A549 (cell line): Measurements from ENCODE around the gene WASF2. TPM values are rescaled to one million over a fixed set of nuclear protein-coding genes. Genes with fewer than 3 reads are reported as not detected.

Experiments
- ATAC-seq, 2 experiments: fragments of 200-7000 bp in 1 of 2; fragments of >200 bp in 1 of 2; cut with Nextera tagmentation in 1 of 2; cut with Tn5 transposase in 1 of 2; 3 replicates each; pipeline versions ENCODE4 v1.8.0 to v1.9.1; 2018 to 2020; ENCODE audit warnings: mild to moderate bottlenecking in 1 of 2, moderate library complexity in 1 of 2
- CTCF ChIA-PET: fragments of 300-600 bp; sonication (Branson Sonifier 250); formaldehyde crosslinking; extraction: SDS; loops from one replicate; lab custom pipeline; 2021; ENCODE audit warnings: antibody characterized with exemption, inconsistent platforms; lab: Yijun Ruan, JAX
- POLR2A ChIA-PET: fragments of 350-600 bp; formaldehyde crosslinking; extraction: SDS; loops from one replicate; lab custom pipeline; 2021; ENCODE audit warnings: antibody characterized with exemption, inconsistent platforms; lab: Yijun Ruan, JAX
- DNase-seq, 2 experiments: peaks; one replicate each; pipeline versions ENCODE4 v3.0.0 to v3.0.0-alpha.2; 2011 to 2016; ENCODE audit warnings: low read depth in 1 of 2, low spot score in 1 of 2
- FAIRE-seq: peaks from 2 replicates; lab custom pipeline; 2011; peaks lifted over from hg19 to GRCh38; lab: Jason Lieb, UNC
- H3K27ac ChIP-seq, 2 experiments: fragments of >200 bp; sonication (Bioruptor Twin); formaldehyde crosslinking; 3 replicates each; pipeline ENCODE4 v1.5.1; 2016 to 2017
- H3K4me1 ChIP-seq: fragments of >200 bp; sonication (Bioruptor Twin); formaldehyde crosslinking; 3 replicates; pipeline ENCODE4 v1.6.1; 2016
- H3K4me2 ChIP-seq: fragments of >200 bp; sonication (Bioruptor Twin); formaldehyde crosslinking; 3 replicates; pipeline ENCODE4 v1.6.1; 2016
- H3K4me3 ChIP-seq: fragments of >200 bp; sonication (Bioruptor Twin); formaldehyde crosslinking; 3 replicates; pipeline ENCODE4 v1.5.1; 2016
- H3K9me3 ChIP-seq: fragments of >200 bp; sonication (Bioruptor Twin); formaldehyde crosslinking; 3 replicates; pipeline ENCODE4 v1.6.1; 2016
- CBX2 ChIP-seq: fragments of 200-600 bp; sonication (generic); IDR thresholded peaks from 2 replicates; pipeline ENCODE4 v1.6.1; 2016; ENCODE audit warnings: low read depth, mild to moderate bottlenecking, borderline replicate concordance
- CEBPB ChIP-seq, 2 experiments: fragments of >200 bp in 1 of 2; sonication (Bioruptor Twin) in 1 of 2; formaldehyde crosslinking in 1 of 2; IDR thresholded peaks; 2 replicates each; pipeline ENCODE4 v1.6.1; 2012 to 2016
- CHD2 ChIP-seq: fragments of 150-350 bp; IDR thresholded peaks from 2 replicates; pipeline ENCODE4 v1.6.1; 2014; ENCODE audit warnings: low read length; ENCODE audit not compliant: partially characterized antibody
- CHD4 ChIP-seq: fragments of 200-600 bp; sonication (generic); IDR thresholded peaks from 2 replicates; pipeline ENCODE4 v1.6.1; 2016; ENCODE audit warnings: antibody characterized with exemption, mild to moderate bottlenecking, borderline replicate concordance
- FOXS1 ChIP-seq: fragments of 250-450 bp; sonication (Bioruptor Pico); IDR thresholded peaks from 2 replicates; pipeline ENCODE4 v1.5.0; 2020; ENCODE audit warnings: mild to moderate bottlenecking, moderate library complexity
- HOXA7 ChIP-seq: fragments of 250-450 bp; sonication (Bioruptor Pico); IDR thresholded peaks from 2 replicates; pipeline ENCODE4 v1.5.0; 2020; ENCODE audit warnings: mild to moderate bottlenecking, moderate library complexity
- HOXB13 ChIP-seq: fragments of 250-450 bp; sonication (Bioruptor Pico); IDR thresholded peaks from 2 replicates; pipeline ENCODE4 v1.5.0; 2020; ENCODE audit warnings: low read depth, mild to moderate bottlenecking, moderate library complexity
- JUNB ChIP-seq: fragments of >200 bp; sonication (Bioruptor Twin); formaldehyde crosslinking; IDR thresholded peaks from 2 replicates; pipeline ENCODE4 v1.6.1; 2016
- KDM5A ChIP-seq: fragments of 200-600 bp; sonication (generic); IDR thresholded peaks from 2 replicates; pipeline ENCODE4 v1.6.1; 2016; ENCODE audit warnings: antibody characterized with exemption, mild to moderate bottlenecking
- MAFK ChIP-seq: fragments of 450-650 bp; IDR thresholded peaks from 2 replicates; pipeline ENCODE4 v1.6.1; 2014; ENCODE audit not compliant: partially characterized antibody
- MYC ChIP-seq: IDR thresholded peaks from 2 replicates; pipeline ENCODE4 v1.6.1; 2012; ENCODE audit warnings: mild to moderate bottlenecking, inconsistent platforms, low read length, improper control_type of control experiment, borderline replicate concordance
- NFE2L2 ChIP-seq: fragments of 150-350 bp; conservative IDR thresholded peaks from 2 replicates; pipeline ENCODE4 v1.6.1; 2014; ENCODE audit warnings: low read length
- NR3C1 ChIP-seq: fragments of >200 bp; sonication (Bioruptor Twin); formaldehyde crosslinking; IDR thresholded peaks from 3 replicates; pipeline ENCODE4 v1.6.1; 2017
- RARB ChIP-seq: fragments of 250-450 bp; sonication (Bioruptor Pico); IDR thresholded peaks from 2 replicates; pipeline ENCODE4 v1.8.0; 2021; ENCODE audit warnings: mild to moderate bottlenecking, moderate library complexity
- RCOR1 ChIP-seq: fragments of 150-350 bp; IDR thresholded peaks from 2 replicates; pipeline ENCODE4 v1.6.1; 2014; ENCODE audit warnings: antibody characterized with exemption, low read length, low read depth
- RFX5 ChIP-seq: fragments of 450-650 bp; IDR thresholded peaks from 2 replicates; pipeline ENCODE4 v1.7.1; 2014; ENCODE audit warnings: antibody characterized with exemption, mild to moderate bottlenecking, moderate library complexity
- RNF2 ChIP-seq: fragments of 200-600 bp; sonication (generic); IDR thresholded peaks from 2 replicates; pipeline ENCODE4 v1.6.1; 2016; ENCODE audit warnings: low read depth, mild to moderate bottlenecking, antibody characterized with exemption, moderate library complexity, borderline replicate concordance
- SMC3 ChIP-seq: fragments of >200 bp; sonication (Bioruptor Twin); formaldehyde crosslinking; IDR thresholded peaks from 3 replicates; pipeline ENCODE4 v1.6.1; 2018; ENCODE audit warnings: inconsistent platforms
- SREBF2 ChIP-seq: fragments of 450-650 bp; IDR thresholded peaks from 2 replicates; pipeline ENCODE4 v1.6.1; 2014; ENCODE audit warnings: mild to moderate bottlenecking, moderate library complexity
- TP53 ChIP-seq: fragments of 250-450 bp; sonication (Bioruptor Pico); IDR thresholded peaks from 2 replicates; pipeline ENCODE4 v1.5.0; 2021; ENCODE audit warnings: mild to moderate bottlenecking, moderate library complexity
- WGBS: methylation state at CpG from one replicate; pipeline ENCODE4 v1.1.6; 2017; ENCODE audit errors: missing lambda C conversion rate; 5-methylcytosine and 5-hydroxymethylcytosine counted together
- polyA plus RNA-seq, 4 experiments: library from polyadenylated mRNA; depleted of rRNA in 3 of 4; stranded (reverse); fragments of >200 nt; fragmentation: RNase III in 1 of 4; extraction: RNeasy Plus Mini Kit Qiagen cat#74134 plus additional on column Dnase treatment in 1 of 4; gene quantifications; 2 replicates in 3 of 4; 3 replicates in 1 of 4; pipeline ENCODE4 v1.2.3, GENCODE V29; 2011 to 2017
- TF ChIP-seq, protein P1 (sequence below): IDR thresholded peaks from 2 replicates; pipeline ENCODE4 v1.6.1; 2012
- TF ChIP-seq, protein P2 (sequence below): IDR thresholded peaks from 2 replicates; pipeline ENCODE4 v1.6.1; 2012
- TF ChIP-seq, protein P3 (sequence below): fragments of 250-450 bp; sonication (Bioruptor Pico); IDR thresholded peaks from 2 replicates; pipeline ENCODE4 v1.5.0; 2020; ENCODE audit warnings: low read depth, mild to moderate bottlenecking, moderate library complexity
- TF ChIP-seq, protein P4 (sequence below): fragments of >200 bp; sonication (Bioruptor Twin); formaldehyde crosslinking; IDR thresholded peaks from 2 replicates; pipeline ENCODE4 v1.6.1; 2016
- TF ChIP-seq, protein P5 (sequence below): fragments of 150-350 bp; IDR thresholded peaks from 2 replicates; pipeline ENCODE4 v1.6.1; 2014; ENCODE audit warnings: low read depth, mild to moderate bottlenecking, low read length
- TF ChIP-seq, protein P6 (sequence below): IDR thresholded peaks from 2 replicates; pipeline ENCODE4 v1.6.1; 2012; ENCODE audit warnings: low read depth, borderline replicate concordance
- TF ChIP-seq, protein P7 (sequence below): fragments of 200-600 bp; sonication (generic); IDR thresholded peaks from 2 replicates; pipeline ENCODE4 v1.6.1; 2016; ENCODE audit warnings: antibody characterized with exemption, mild to moderate bottlenecking, moderate library complexity

Gene WASF2
- polyA plus RNA-seq, 2 of the 4 experiments (the other 2 are of a cell fraction) = 22.7 to 44.9 TPM

DNA sequence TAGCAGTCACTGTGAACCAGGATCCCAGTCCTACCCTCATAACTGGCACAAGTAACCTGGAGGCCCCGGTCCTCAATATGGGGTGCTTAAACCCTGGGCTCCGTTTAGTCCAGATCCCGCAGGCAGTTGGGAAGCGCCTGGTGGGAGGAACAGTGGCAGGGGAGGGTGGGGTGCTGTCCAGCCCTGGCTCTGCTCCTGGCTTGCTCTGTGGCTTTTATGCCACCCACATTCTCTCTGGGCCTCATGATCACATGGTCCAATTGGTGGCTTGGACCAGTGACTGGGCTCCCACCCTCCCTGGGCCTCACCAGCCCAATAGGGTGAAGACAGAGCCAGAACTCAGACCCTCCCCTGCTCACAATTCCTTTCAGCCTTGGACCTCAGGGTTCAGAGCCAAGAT is 109.7 kb downstream of the WASF2 start:
- ChIA-PET CTCF (interaction anchor here (1.9 to 2.1 kb wide), 2 partner anchors 15 to 226 kb away, joined by 5 to 7 read pairs; no protein-coding TSS in a partner anchor), POLR2A (no interaction called here)
- H3K27ac ChIP-seq = no peak overlapping the region
- H3K4me2 ChIP-seq = no peak overlapping the region
- no peaks in the 10 kb centered on the region for H3K4me1 ChIP-seq
- no peaks in the 10 kb centered on the region for H3K9me3 ChIP-seq
- TF ChIP-seq JUNB = no peak
- no peak for TF ChIP-seq CBX2
- TF ChIP-seq, protein P1, sequence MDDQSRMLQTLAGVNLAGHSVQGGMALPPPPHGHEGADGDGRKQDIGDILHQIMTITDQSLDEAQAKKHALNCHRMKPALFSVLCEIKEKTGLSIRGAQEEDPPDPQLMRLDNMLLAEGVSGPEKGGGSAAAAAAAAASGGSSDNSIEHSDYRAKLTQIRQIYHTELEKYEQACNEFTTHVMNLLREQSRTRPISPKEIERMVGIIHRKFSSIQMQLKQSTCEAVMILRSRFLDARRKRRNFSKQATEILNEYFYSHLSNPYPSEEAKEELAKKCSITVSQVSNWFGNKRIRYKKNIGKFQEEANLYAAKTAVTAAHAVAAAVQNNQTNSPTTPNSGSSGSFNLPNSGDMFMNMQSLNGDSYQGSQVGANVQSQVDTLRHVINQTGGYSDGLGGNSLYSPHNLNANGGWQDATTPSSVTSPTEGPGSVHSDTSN = no peak
- TF ChIP-seq TP53 (CRISPR knock-in tag) = no peak
- TF ChIP-seq RARB = no peak
- TF ChIP-seq RNF2 = no peak
- TF ChIP-seq, protein P2, sequence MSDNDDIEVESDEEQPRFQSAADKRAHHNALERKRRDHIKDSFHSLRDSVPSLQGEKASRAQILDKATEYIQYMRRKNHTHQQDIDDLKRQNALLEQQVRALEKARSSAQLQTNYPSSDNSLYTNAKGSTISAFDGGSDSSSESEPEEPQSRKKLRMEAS = no peak
- no peak for TF ChIP-seq SMC3
- TF ChIP-seq HOXB13 (CRISPR knock-in tag) = no peak
- TF ChIP-seq CHD4 = no peak
- no peak for TF ChIP-seq RCOR1
- TF ChIP-seq, protein P3, sequence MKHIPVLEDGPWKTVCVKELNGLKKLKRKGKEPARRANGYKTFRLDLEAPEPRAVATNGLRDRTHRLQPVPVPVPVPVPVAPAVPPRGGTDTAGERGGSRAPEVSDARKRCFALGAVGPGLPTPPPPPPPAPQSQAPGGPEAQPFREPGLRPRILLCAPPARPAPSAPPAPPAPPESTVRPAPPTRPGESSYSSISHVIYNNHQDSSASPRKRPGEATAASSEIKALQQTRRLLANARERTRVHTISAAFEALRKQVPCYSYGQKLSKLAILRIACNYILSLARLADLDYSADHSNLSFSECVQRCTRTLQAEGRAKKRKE = no peak
- TF ChIP-seq NFE2L2 = no peak
- no peak for TF ChIP-seq RFX5
- no peak for TF ChIP-seq FOXS1 (CRISPR knock-in tag)
- no peak for TF ChIP-seq NR3C1
- TF ChIP-seq, protein P4, sequence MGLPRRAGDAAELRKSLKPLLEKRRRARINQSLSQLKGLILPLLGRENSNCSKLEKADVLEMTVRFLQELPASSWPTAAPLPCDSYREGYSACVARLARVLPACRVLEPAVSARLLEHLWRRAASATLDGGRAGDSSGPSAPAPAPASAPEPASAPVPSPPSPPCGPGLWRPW = no peak
- TF ChIP-seq KDM5A = no peak
- TF ChIP-seq, protein P5, sequence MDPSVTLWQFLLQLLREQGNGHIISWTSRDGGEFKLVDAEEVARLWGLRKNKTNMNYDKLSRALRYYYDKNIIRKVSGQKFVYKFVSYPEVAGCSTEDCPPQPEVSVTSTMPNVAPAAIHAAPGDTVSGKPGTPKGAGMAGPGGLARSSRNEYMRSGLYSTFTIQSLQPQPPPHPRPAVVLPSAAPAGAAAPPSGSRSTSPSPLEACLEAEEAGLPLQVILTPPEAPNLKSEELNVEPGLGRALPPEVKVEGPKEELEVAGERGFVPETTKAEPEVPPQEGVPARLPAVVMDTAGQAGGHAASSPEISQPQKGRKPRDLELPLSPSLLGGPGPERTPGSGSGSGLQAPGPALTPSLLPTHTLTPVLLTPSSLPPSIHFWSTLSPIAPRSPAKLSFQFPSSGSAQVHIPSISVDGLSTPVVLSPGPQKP = no peak
- TF ChIP-seq, protein P6, sequence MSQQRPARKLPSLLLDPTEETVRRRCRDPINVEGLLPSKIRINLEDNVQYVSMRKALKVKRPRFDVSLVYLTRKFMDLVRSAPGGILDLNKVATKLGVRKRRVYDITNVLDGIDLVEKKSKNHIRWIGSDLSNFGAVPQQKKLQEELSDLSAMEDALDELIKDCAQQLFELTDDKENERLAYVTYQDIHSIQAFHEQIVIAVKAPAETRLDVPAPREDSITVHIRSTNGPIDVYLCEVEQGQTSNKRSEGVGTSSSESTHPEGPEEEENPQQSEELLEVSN = no peak
- TF ChIP-seq, all 56 proteins: peak for 0
- FAIRE-seq (no peak), DNase-seq (no peak), ATAC-seq (no peak; a peak in 1 of 6 replicates)
- WGBS = 100% methylated on average over 4 of the region's 4 CpGs
- no peak overlapping the region for H3K4me3 ChIP-seq

DNA sequence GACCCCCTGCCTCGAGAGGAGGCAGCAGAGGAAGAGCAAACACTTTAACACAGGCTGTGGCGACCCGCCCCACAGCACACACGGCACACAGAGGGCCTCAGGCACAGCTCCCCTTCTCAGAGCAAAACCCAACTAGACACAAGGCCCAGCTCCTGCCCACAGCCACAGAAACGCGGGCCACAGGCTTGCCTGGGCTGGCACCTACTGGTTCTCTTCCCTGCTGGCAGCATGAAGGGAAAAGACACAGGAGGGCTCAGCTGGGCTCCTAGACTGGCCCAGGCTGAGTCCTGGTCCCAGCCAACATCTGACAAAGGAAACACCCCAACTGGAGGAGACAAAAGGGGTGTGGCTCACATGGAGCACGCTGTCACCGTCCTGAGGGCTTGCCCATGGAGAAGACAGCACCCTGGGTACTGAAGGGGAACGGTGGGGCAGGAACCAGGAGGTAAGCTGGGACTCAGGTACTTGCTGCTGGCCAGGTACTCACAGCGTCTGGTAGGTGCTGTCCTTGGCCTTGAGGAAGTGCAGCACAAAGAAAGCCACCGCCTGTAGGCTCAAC is 110.3 kb downstream of the WASF2 start:
- H3K4me1 ChIP-seq = no peaks in the 10 kb centered on the region
- H3K27ac ChIP-seq = no peak overlapping the region
- CTCF ChIA-PET = interaction anchor here (0.8 to 1.9 kb wide), 3 partner anchors 11 to 16 kb away, joined by 3 to 5 read pairs (median 3); partner anchors contain the start of gene MAP3K6
- DNase-seq (no peak), FAIRE-seq (no peak), ATAC-seq (no peak; a peak in 1 of 6 replicates)
- POLR2A ChIA-PET = interaction anchor here (0.6 kb wide), 1 partner anchor 189 kb away, joined by 3 read pairs; no protein-coding TSS in a partner anchor
- 78% methylated on average over 2 of the region's 11 CpGs for WGBS
- H3K4me3 ChIP-seq = no peak overlapping the region
- no peak overlapping the region for H3K4me2 ChIP-seq
- no peaks in the 10 kb centered on the region for H3K9me3 ChIP-seq
- no peak for TF ChIP-seq RARB
- no peak for TF ChIP-seq MYC
- TF ChIP-seq CHD2 = no peak
- TF ChIP-seq HOXA7 (CRISPR knock-in tag) = no peak
- TF ChIP-seq, protein P5 = no peak
- TF ChIP-seq CEBPB (IDR thresholded peaks at IDR 0.05) = no peak
- TF ChIP-seq, protein P7, sequence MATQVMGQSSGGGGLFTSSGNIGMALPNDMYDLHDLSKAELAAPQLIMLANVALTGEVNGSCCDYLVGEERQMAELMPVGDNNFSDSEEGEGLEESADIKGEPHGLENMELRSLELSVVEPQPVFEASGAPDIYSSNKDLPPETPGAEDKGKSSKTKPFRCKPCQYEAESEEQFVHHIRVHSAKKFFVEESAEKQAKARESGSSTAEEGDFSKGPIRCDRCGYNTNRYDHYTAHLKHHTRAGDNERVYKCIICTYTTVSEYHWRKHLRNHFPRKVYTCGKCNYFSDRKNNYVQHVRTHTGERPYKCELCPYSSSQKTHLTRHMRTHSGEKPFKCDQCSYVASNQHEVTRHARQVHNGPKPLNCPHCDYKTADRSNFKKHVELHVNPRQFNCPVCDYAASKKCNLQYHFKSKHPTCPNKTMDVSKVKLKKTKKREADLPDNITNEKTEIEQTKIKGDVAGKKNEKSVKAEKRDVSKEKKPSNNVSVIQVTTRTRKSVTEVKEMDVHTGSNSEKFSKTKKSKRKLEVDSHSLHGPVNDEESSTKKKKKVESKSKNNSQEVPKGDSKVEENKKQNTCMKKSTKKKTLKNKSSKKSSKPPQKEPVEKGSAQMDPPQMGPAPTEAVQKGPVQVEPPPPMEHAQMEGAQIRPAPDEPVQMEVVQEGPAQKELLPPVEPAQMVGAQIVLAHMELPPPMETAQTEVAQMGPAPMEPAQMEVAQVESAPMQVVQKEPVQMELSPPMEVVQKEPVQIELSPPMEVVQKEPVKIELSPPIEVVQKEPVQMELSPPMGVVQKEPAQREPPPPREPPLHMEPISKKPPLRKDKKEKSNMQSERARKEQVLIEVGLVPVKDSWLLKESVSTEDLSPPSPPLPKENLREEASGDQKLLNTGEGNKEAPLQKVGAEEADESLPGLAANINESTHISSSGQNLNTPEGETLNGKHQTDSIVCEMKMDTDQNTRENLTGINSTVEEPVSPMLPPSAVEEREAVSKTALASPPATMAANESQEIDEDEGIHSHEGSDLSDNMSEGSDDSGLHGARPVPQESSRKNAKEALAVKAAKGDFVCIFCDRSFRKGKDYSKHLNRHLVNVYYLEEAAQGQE = no peak
- no peak for TF ChIP-seq SREBF2
- no peak for TF ChIP-seq HOXB13 (CRISPR knock-in tag)
- TF ChIP-seq, protein P4 = no peak
- no peak for TF ChIP-seq MAFK
